DMS79 (cell line): Measurements from ENCODE around the gene AHRR.

Source experiments
- DNase-seq: peaks from one replicate; lab custom pipeline; 2025; lab: John Stamatoyannopoulos, UW

The AHRR gene

GRCh38 chr5:416636-416960 is 95.1 kb downstream of the AHRR start:
- no peak for DNase-seq

- DNase-seq = no peak
Observed at GRCh38 chr5:417301-418161, 96.0 kb downstream of the AHRR start.

GRCh38 chr5:418162-419121 is 96.9 kb downstream of the AHRR start:
- peak; percentile 10 for DNase-seq

GRCh38 chr5:419970-420369 is 98.5 kb downstream of the AHRR start:
- no peak for DNase-seq

- no peak for DNase-seq
Observed at GRCh38 chr5:420632-421286, 99.2 kb downstream of the AHRR start.

GRCh38 chr5:421287-421880 is 99.9 kb downstream of the AHRR start:
- no peak for DNase-seq

- no peak for DNase-seq
Observed at GRCh38 chr5:421901-422300, 100.4 kb downstream of the AHRR start.

- peak; percentile 29 for DNase-seq
Observed at GRCh38 chr5:422323-423232, 101.1 kb downstream of the AHRR start.

- DNase-seq = no peak
Observed at GRCh38 chr5:423233-423565, 101.7 kb downstream of the AHRR start.

- no peak for DNase-seq
Observed at GRCh38 chr5:423626-424261, 102.2 kb downstream of the AHRR start.

GRCh38 chr5:424301-425110 is 103.0 kb downstream of the AHRR start:
- no peak for DNase-seq

- DNase-seq = no peak
Observed at GRCh38 chr5:425714-426113, 104.2 kb downstream of the AHRR start.

GRCh38 chr5:426392-426976 is 105.0 kb downstream of the AHRR start:
- no peak for DNase-seq

GRCh38 chr5:427415-428087 is 106.0 kb downstream of the AHRR start:
- DNase-seq = no peak

- DNase-seq = no peak
Observed at GRCh38 chr5:428219-428618, 106.7 kb downstream of the AHRR start.

GRCh38 chr5:428754-429452 is 107.4 kb downstream of the AHRR start:
- DNase-seq = no peak

GRCh38 chr5:429453-430188 is 108.1 kb downstream of the AHRR start:
- no peak for DNase-seq
